ENCODE results near the gene RBCK1. TPM values are rescaled to one million over a fixed set of nuclear protein-coding genes. Genes with fewer than 3 reads are reported as not detected.

The RBCK1 gene
- total and polyA plus RNA-seq, 9 of the 15 experiments (the other 6 are each of a cell fraction or from before 2014, with no cell fraction given) = 5.9 to 59.3 (median 26.5) TPM

DNA sequence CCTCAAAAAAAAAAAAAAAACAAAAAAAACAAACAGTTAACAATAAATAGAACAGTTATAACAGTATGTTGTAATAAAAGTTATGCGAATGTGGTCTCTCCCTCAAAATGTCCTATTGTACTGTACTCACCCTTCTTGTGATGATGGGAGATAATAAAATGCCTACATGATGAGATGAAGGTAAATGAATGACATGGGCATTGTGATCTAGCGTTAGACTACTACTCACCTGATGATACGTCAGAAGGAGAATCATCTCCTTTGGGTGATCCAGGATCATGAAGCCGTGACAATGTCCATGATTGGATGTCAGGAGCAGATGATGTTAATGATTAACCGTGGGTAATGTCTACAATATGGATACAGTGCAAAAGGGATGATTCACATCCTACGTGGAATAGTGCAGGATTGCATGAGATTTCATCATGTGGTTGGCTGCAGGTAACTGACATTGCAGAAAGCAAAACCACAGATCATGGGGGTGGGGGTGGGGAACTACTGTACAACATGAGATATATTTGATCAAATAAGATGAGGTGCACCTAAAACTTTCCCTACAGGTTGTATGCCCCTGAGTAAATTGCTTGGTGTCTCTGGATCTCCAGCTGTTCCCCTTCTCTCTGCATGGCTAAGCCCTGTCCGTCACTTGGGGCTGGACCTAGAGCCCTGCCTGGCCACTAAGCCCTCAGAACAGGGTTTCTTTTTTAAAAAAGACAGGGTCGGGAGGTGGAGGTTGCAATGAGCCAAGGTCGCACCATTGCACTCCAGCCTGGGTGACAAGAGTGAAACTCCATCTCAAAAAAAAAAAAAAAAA, 6.2 kb upstream of the RBCK1 start:
- Histone ChIP-seq H3K79me2 (ENCODE audit: control insufficient read depth, insufficient read depth, low read length) (no peaks in the 10 kb centered on the region), H3K27me3 (ENCODE audit: control insufficient read depth in 2 of 2, insufficient read depth in 2 of 2, low read length in 2 of 2) (no peaks in the 10 kb centered on the region), H3K9me1 (ENCODE audit: control insufficient read depth, insufficient read depth, low read length) (no peaks in the 10 kb centered on the region), H3K36me3 (ENCODE audit: control insufficient read depth, insufficient read depth, low read length) (peaks cover 12% of the 10 kb centered on the region; the same call in 2 of the 3 replicates), H3K9ac (ENCODE audit: insufficient read depth in 1 of 2, low read depth in 2 of 2, low read length in 2 of 2) (peak overlapping the region in 1 of 2 experiments; percentile 30; a peak in 2 of 4 replicates), H2AFZ (ENCODE audit: low read depth, low read length) (no peak overlapping the region), H3K4me2 (ENCODE audit: insufficient read depth, low read length) (peak overlapping the region; percentile 29), H3K4me1 (replicated peaks in 1 of 2; ENCODE audit: control insufficient read depth in 2 of 2, insufficient read depth in 2 of 2, low read length in 2 of 2) (peaks cover 7 to 35% of the 10 kb centered on the region in 2 experiments; a peak in 4 of 5 replicates), H3K9me3 (replicated peaks; ENCODE audit: control insufficient read depth, insufficient read depth, low read depth, low read length) (0 out of 2 replicates have a peak, but pooled peaks cover 3% of the 10 kb centered on the region), H3K4me3 (no peak overlapping the region), H3K27ac (ENCODE audit: extremely low read depth, low read depth, low read length) (peak overlapping the region; percentile 71; the same call in 1 of the 3 replicates), H4K20me1 (replicated peaks; ENCODE audit: control insufficient read depth, insufficient read depth, low read length) (no peaks in the 10 kb centered on the region)
- DNase-seq (ENCODE audit: extremely low read depth in 1 of 4, low spot score in 3 of 4) (peak in 1 of 4 experiments; percentile 56), FAIRE-seq (peak; percentile 85), ATAC-seq (peak; percentile 21)
- in situ Hi-C loops (cut with MboI) = no loop called here
- POLR2A ChIA-PET = interaction anchor here (0.6 to 8.7 kb wide), 6 partner anchors 11 to 138 kb away, joined by 3 to 95 read pairs (median 8); no protein-coding TSS in a partner anchor
- WGBS (ENCODE audit: insufficient coverage, low coverage, missing lambda C conversion rate) = 29% methylated on average over 8 of the region's 9 CpGs
- BruUV-seq (replicated peaks) = no TSS peak
- intact Hi-C loops (cut with micrococcal nuclease) = loop anchor here (5.0 kb wide), 1 partner anchor 60 kb away; the partner anchor contains the start of gene TBC1D20
- CTCF ChIA-PET (ENCODE audit: low intra/inter-chr PET ratio) = no interaction called here
- TF ChIP-seq SMARCA5 (IDR thresholded peaks at IDR 0.05) (no peak), ZFP1 (CRISPR knock-in tag; IDR thresholded peaks at IDR 0.05) (no peak), GTF2E2 (tag; IDR thresholded peaks at IDR 0.05) (no peak), ZNF41 (CRISPR knock-in tag; conservative IDR thresholded peaks at IDR 0.05) (no peak), ZNF224 (CRISPR knock-in tag; IDR thresholded peaks at IDR 0.05) (no peak), RCOR1 (IDR thresholded peaks at IDR 0.05; ENCODE audit: borderline replicate concordance in 1 of 2, low read depth in 2 of 2, low read length in 2 of 2) (peak in 1 of 2 experiments; percentile 48; a peak in 1 of 4 replicates), OTX1 (CRISPR knock-in tag; IDR thresholded peaks at IDR 0.05) (no peak), NONO (IDR thresholded peaks at IDR 0.05; ENCODE audit: low read depth in 2 of 2, low read length in 1 of 2) (no peak; a peak in 1 of 4 replicates), RBFOX2 (IDR thresholded peaks at IDR 0.05; ENCODE audit: low read depth, low read length) (peak; percentile 41; the same call in 1 of the 2 replicates), ZNF764 (CRISPR knock-in tag; IDR thresholded peaks at IDR 0.05; ENCODE audit: low read depth) (no peak), PHB (CRISPR knock-in tag; IDR thresholded peaks at IDR 0.05) (no peak), ILF3 (IDR thresholded peaks at IDR 0.05; ENCODE audit: borderline replicate concordance) (no peak), ZNF830 (CRISPR knock-in tag; IDR thresholded peaks at IDR 0.05) (no peak), MXI1 (IDR thresholded peaks at IDR 0.05; ENCODE audit: low read depth, low read length) (no peak), CC2D1A (IDR thresholded peaks at IDR 0.05) (no peak), ZNF143 (CRISPR knock-in tag; IDR thresholded peaks at IDR 0.05) (no peak), POLR2B (IDR thresholded peaks at IDR 0.05; ENCODE audit: low read depth, partially characterized antibody) (no peak), FOXA3 (CRISPR knock-in tag; conservative IDR thresholded peaks at IDR 0.05 in 1 of 2, IDR thresholded peaks at IDR 0.05 in 1 of 2) (no peak), FOS (IDR thresholded peaks at IDR 0.05; ENCODE audit: extremely low read depth, insufficient read length) (peak; percentile 24)
- TF ChIP-seq, protein P1, sequence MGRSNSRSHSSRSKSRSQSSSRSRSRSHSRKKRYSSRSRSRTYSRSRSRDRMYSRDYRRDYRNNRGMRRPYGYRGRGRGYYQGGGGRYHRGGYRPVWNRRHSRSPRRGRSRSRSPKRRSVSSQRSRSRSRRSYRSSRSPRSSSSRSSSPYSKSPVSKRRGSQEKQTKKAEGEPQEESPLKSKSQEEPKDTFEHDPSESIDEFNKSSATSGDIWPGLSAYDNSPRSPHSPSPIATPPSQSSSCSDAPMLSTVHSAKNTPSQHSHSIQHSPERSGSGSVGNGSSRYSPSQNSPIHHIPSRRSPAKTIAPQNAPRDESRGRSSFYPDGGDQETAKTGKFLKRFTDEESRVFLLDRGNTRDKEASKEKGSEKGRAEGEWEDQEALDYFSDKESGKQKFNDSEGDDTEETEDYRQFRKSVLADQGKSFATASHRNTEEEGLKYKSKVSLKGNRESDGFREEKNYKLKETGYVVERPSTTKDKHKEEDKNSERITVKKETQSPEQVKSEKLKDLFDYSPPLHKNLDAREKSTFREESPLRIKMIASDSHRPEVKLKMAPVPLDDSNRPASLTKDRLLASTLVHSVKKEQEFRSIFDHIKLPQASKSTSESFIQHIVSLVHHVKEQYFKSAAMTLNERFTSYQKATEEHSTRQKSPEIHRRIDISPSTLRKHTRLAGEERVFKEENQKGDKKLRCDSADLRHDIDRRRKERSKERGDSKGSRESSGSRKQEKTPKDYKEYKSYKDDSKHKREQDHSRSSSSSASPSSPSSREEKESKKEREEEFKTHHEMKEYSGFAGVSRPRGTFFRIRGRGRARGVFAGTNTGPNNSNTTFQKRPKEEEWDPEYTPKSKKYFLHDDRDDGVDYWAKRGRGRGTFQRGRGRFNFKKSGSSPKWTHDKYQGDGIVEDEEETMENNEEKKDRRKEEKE (IDR thresholded peaks at IDR 0.05; ENCODE audit: borderline replicate concordance in 1 of 2, control insufficient read depth in 1 of 2, low read depth in 2 of 2, low read length in 1 of 2) = no peak
